CD14-positive monocyte (primary cell): ENCODE results near the gene HES7. TPM values are rescaled to one million over a fixed set of nuclear protein-coding genes. Genes with fewer than 3 reads are reported as not detected.
A peak's percentile ranks its signal among the peaks of the same experiment; 100 is the strongest.

Source experiments
- DNase-seq, 3 donors: peaks; one replicate each; pipeline ENCODE4 v3.0.0-alpha.2; 2011 to 2022
- H2AFZ ChIP-seq: 2 replicates; pipeline ENCODE4 v1.6.0; 2012; ENCODE audit warnings: mild to moderate bottlenecking, low read depth, low read length, inconsistent platforms; ENCODE audit not compliant: insufficient read depth, poor library complexity, severe bottlenecking
- H3K27ac ChIP-seq, 2 donors: 1 replicate in 1 of 2; 2 replicates in 1 of 2; pipeline ENCODE4 v1.5.1; 2012 to 2013; ENCODE audit warnings: low read length in 2 of 2, control low read depth in 1 of 2, inconsistent platforms in 1 of 2, low read depth in 1 of 2, mild to moderate bottlenecking in 1 of 2
- H3K27me3 ChIP-seq, 2 donors: one replicate each; pipeline versions ENCODE4 v1.6.0 to v1.6.1; 2011 to 2013; ENCODE audit warnings: low read length in 2 of 2; ENCODE audit not compliant: control insufficient read depth in 2 of 2, insufficient read depth in 2 of 2
- H3K36me3 ChIP-seq, 2 donors: replicated peaks in 1 of 2; 1 replicate in 1 of 2; 2 replicates in 1 of 2; pipeline versions ENCODE4 v1.5.1 to v1.6.1; 2012 to 2013; ENCODE audit warnings: low read length in 2 of 2, control low read depth in 1 of 2, inconsistent platforms in 1 of 2, mild to moderate bottlenecking in 1 of 2; ENCODE audit not compliant: insufficient read depth in 2 of 2, control insufficient read depth in 1 of 2
- H3K4me1 ChIP-seq, 2 donors: 1 replicate in 1 of 2; 2 replicates in 1 of 2; pipeline versions ENCODE4 v1.5.1 to v1.6.1; 2012 to 2013; ENCODE audit warnings: low read length in 2 of 2, control low read depth in 1 of 2, inconsistent platforms in 1 of 2, mild to moderate bottlenecking in 1 of 2, moderate library complexity in 1 of 2; ENCODE audit not compliant: insufficient read depth in 2 of 2, control insufficient read depth in 1 of 2
- H3K4me2 ChIP-seq: replicated peaks from 2 replicates; pipeline ENCODE3; 2012; ENCODE audit warnings: low read length, moderate library complexity, mild to moderate bottlenecking; ENCODE audit not compliant: poor library complexity, severe bottlenecking; ENCODE audit errors: extremely low read depth
- H3K4me3 ChIP-seq, 3 experiments: fragments of 200-600 bp in 1 of 3; sonication (generic) in 1 of 3; replicated peaks in 1 of 3; 1 replicate in 2 of 3; 2 replicates in 1 of 3; pipeline ENCODE4 v1.5.1; 2011 to 2013; ENCODE audit warnings: low read length in 3 of 3, mild to moderate bottlenecking in 3 of 3, control low read depth in 2 of 3, low read depth in 2 of 3, inconsistent platforms in 1 of 3, moderate library complexity in 1 of 3
- H3K79me2 ChIP-seq: 2 replicates; pipeline ENCODE4 v1.6.0; 2012; ENCODE audit warnings: mild to moderate bottlenecking, control low read depth, inconsistent platforms, low read length, moderate library complexity; ENCODE audit not compliant: insufficient read depth
- H3K9ac ChIP-seq: 2 replicates; pipeline ENCODE4 v1.6.0; 2017; ENCODE audit warnings: low read length, mild to moderate bottlenecking; ENCODE audit not compliant: insufficient read depth, poor library complexity, severe bottlenecking
- H3K9me3 ChIP-seq, 2 donors: replicated peaks in 1 of 2; 1 replicate in 1 of 2; 2 replicates in 1 of 2; pipeline versions ENCODE4 v1.5.1 to v1.6.1; 2012 to 2013; ENCODE audit warnings: low read length in 2 of 2, control low read depth in 1 of 2; ENCODE audit not compliant: control insufficient read depth in 1 of 2, insufficient read depth in 1 of 2
- H4K20me1 ChIP-seq: 2 replicates; pipeline ENCODE4 v1.6.0; 2012; ENCODE audit warnings: mild to moderate bottlenecking, low read length, control low read depth, moderate library complexity; ENCODE audit not compliant: insufficient read depth
- H3K27ac Mint-ChIP-seq, 7 donors: one replicate each; pipeline ENCODE4 v1.8.0; 2020; ENCODE audit warnings: mild to moderate bottlenecking in 7 of 7, mixed read lengths in 7 of 7, moderate library complexity in 6 of 7, inconsistent platforms in 2 of 7
- H3K27me3 Mint-ChIP-seq, 3 donors: one replicate each; pipeline ENCODE4 v1.8.0; 2021 to 2022; ENCODE audit warnings: low read depth in 3 of 3, mild to moderate bottlenecking in 3 of 3, mixed read lengths in 3 of 3, moderate library complexity in 3 of 3, inconsistent platforms in 1 of 3
- H3K36me3 Mint-ChIP-seq, 2 donors: one replicate each; pipeline ENCODE4 v1.8.0; 2020; ENCODE audit warnings: mixed read lengths in 2 of 2, inconsistent platforms in 1 of 2, mild to moderate bottlenecking in 1 of 2
- H3K4me1 Mint-ChIP-seq: one replicate; pipeline ENCODE4 v1.8.0; 2020; ENCODE audit warnings: mild to moderate bottlenecking, mixed read lengths
- H3K4me3 Mint-ChIP-seq, 2 donors: one replicate each; pipeline ENCODE4 v1.8.0; 2020; ENCODE audit warnings: mild to moderate bottlenecking in 2 of 2, mixed read lengths in 2 of 2, moderate library complexity in 1 of 2
- H3K9me3 Mint-ChIP-seq, 7 donors: one replicate each; pipeline ENCODE4 v1.8.0; 2020 to 2022; ENCODE audit warnings: mixed read lengths in 7 of 7, mild to moderate bottlenecking in 6 of 7, moderate library complexity in 6 of 7, inconsistent platforms in 2 of 7
- WGBS: methylation state at CpG from one replicate; pipeline ENCODE4 v1.1.5; 2013; ENCODE audit warnings: missing lambda C conversion rate; ENCODE audit not compliant: insufficient coverage; 5-methylcytosine and 5-hydroxymethylcytosine counted together
- intact Hi-C, 2 donors: fragments of 100-400 bp; cut with micrococcal nuclease; formaldehyde crosslinking; loops; one replicate each; pipeline versions ENCODE4 v1.15.0 to v1.15.1; 2023
- polyA plus RNA-seq, 3 donors: library from polyadenylated mRNA; depleted of rRNA in 1 of 3; unstranded in 2 of 3; stranded (reverse) in 1 of 3; fragments of 300-500 nt in 2 of 3; fragments of >200 nt in 1 of 3; fragmentation: Illumina TruSeq in 2 of 3; gene quantifications; 1 replicate in 2 of 3; 2 replicates in 1 of 3; pipeline ENCODE4 v1.2.3, GENCODE V29; 2012 to 2021
- TF ChIP-seq, protein P1 (sequence below): fragments of 200-600 bp; IDR thresholded peaks from one replicate; pipeline ENCODE4 v1.8.0; 2022; ENCODE audit warnings: antibody characterized with exemption, mild to moderate bottlenecking

HES7 gene
- polyA plus RNA-seq, 3 donors, result not detected

DNA sequence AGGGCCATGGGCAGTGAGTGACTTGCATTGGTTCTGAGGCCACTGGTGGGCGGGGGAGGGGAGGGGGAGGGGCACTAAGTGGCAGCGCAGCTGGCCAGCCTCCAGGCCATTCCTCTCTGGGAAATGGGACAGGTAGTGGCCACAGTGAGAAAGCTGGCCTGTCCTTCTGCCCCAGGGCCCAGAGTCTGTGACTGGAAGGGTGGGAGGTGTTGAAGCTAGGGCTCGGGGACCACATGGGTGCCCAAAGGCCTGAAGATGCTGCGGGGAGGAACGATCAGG is 36.0 kb downstream of the HES7 start:
- Mint-ChIP-seq H3K36me3 (no peaks in the 10 kb centered on the region), H3K27me3 (peaks cover 25 to 54% (median 27%) of the 10 kb centered on the region in 3 donors), H3K4me1 (peaks cover 3% of the 10 kb centered on the region), H3K27ac (no peak overlapping the region), H3K4me3 (no peak overlapping the region), H3K9me3 (peaks cover 0 to 4% (median 0%) of the 10 kb centered on the region in 7 donors)
- no peaks in the 10 kb centered on the region for H3K9me3 ChIP-seq
- no peak for DNase-seq
- no peak overlapping the region for H2AFZ ChIP-seq
- no peak overlapping the region for H3K4me3 ChIP-seq
- H3K4me2 ChIP-seq, result no peak overlapping the region
- no peak overlapping the region for H3K27ac ChIP-seq
- intact Hi-C loops, result no loop called here
- no peaks in the 10 kb centered on the region for H4K20me1 ChIP-seq
- TF ChIP-seq, protein P1, sequence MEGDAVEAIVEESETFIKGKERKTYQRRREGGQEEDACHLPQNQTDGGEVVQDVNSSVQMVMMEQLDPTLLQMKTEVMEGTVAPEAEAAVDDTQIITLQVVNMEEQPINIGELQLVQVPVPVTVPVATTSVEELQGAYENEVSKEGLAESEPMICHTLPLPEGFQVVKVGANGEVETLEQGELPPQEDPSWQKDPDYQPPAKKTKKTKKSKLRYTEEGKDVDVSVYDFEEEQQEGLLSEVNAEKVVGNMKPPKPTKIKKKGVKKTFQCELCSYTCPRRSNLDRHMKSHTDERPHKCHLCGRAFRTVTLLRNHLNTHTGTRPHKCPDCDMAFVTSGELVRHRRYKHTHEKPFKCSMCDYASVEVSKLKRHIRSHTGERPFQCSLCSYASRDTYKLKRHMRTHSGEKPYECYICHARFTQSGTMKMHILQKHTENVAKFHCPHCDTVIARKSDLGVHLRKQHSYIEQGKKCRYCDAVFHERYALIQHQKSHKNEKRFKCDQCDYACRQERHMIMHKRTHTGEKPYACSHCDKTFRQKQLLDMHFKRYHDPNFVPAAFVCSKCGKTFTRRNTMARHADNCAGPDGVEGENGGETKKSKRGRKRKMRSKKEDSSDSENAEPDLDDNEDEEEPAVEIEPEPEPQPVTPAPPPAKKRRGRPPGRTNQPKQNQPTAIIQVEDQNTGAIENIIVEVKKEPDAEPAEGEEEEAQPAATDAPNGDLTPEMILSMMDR, result no peak
- H3K36me3 ChIP-seq, result no peaks in the 10 kb centered on the region
- no peak overlapping the region for H3K9ac ChIP-seq
- no peaks in the 10 kb centered on the region for H3K79me2 ChIP-seq
- peaks cover 0 to 5% of the 10 kb centered on the region in 2 donors for H3K27me3 ChIP-seq
- 79% methylated on average over 2 of the region's 5 CpGs for WGBS
- H3K4me1 ChIP-seq, result no peaks in the 10 kb centered on the region

DNA sequence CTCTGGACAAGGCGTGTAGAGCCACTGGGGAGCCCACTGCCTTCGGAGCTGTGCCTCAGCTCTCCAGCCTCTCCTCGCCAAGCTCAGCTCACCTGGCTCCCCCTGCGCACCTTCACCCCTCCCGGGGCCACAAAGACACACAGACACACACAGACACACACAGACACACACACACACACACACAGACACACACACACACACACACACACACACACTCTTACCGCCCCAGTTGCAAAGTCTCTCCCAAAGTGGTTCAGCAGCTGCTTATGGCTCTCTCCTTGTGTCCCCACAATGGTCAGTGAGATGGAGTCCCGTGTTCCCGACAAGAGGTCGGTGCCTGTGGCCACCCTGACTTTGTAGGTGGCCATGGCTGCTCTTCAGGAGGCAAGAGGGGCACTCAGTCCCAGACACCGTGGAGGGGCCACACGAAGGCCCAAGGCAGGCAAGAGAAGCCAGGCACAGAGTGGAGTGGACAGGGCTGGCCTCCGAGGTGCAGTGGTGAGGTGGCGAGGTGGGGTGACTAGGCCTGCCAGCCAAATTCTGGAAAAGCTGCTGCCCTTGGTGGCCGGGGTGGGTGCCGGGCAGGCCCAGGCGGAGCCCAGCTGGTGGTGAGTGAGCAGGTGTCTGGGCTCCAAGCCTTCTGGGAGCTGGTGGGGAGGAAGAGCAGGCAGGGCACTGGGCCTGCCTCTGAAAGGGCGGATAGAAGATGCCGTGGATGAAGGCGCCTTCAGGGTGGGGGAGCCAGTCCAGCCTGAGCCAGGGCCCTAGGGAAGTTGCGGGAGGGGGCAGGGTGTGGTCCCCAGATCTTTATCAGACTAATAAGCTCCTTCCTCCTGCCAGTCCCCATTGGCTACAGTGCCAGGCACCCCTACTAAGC is 36.6 kb downstream of the HES7 start, which contains the start of gene ALOX12B:
TSS of gene ALOX12B (minus strand) at position 642 of the 877 bp plus-strand sequence. CDS start at position 368, 274 bp downstream.
- peak within 1 kb of the TSS in 1 of 2 donors; percentile 47 for H3K4me3 Mint-ChIP-seq
- Histone ChIP-seq H3K4me3 (no peak within 1 kb of the TSS), H3K27me3 (peaks cover 0 to 5% of the 10 kb centered on the region in 2 donors), H3K4me2 (no peak within 1 kb of the TSS), H3K9me3 (no peaks in the 10 kb centered on the region), H3K9ac (no peak within 1 kb of the TSS), H3K27ac (no peak within 1 kb of the TSS), H3K4me1 (no peaks in the 10 kb centered on the region), H3K36me3 (no peaks in the 10 kb centered on the region), H4K20me1 (no peaks in the 10 kb centered on the region), H3K79me2 (no peaks in the 10 kb centered on the region), H2AFZ (no peak within 1 kb of the TSS)
- intact Hi-C loops, result no loop called here
- DNase-seq, result no peak
- TF ChIP-seq, protein P1, result no peak
- H3K27ac Mint-ChIP-seq, result no peak within 1 kb of the TSS
- peaks cover 3% of the 10 kb centered on the region for H3K4me1 Mint-ChIP-seq
- H3K27me3 Mint-ChIP-seq, result peaks cover 24 to 50% (median 27%) of the 10 kb centered on the region in 3 donors
- H3K36me3 Mint-ChIP-seq, result no peaks in the 10 kb centered on the region
- peaks cover 0 to 4% (median 0%) of the 10 kb centered on the region in 7 donors for H3K9me3 Mint-ChIP-seq
- 93% methylated on average over 18 of the region's 20 CpGs for WGBS
